ENCODE results near the gene NTRK3. TPM values are rescaled to one million over a fixed set of nuclear protein-coding genes. Genes with fewer than 3 reads are reported as not detected.

Gene NTRK3
- total RNA-seq, 1 experiment from 2014 or later: not detected

DNA sequence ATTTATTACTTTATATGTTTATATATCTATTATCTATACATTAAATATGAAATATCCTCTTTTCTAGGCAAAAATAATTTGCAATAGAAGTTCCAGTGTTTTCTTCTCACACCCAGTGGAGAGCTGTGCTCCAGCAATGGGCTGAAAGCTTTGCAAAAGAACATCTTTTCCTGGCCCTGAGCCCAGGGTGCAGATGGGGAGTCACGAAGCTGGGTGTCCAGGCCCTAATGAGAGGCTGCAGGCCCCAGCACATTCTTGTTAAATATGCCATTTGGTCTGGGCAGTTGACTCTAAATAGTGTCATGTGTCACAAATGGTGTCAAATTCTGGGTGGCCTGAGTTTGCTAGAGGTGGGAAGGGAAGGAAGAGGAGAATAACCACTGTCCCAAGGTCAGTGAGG lies 5.7 kb downstream of the NTRK3 start:
- Mint-ChIP-seq H3K4me1 (ENCODE audit: low read depth, unreplicated experiment) (no peaks in the 10 kb centered on the region), H3K36me3 (ENCODE audit: insufficient read depth, unreplicated experiment) (peaks cover 6% of the 10 kb centered on the region), H3K27ac (ENCODE audit: unreplicated experiment) (no peak overlapping the region), H3K9me3 (ENCODE audit: low read depth, unreplicated experiment) (no peaks in the 10 kb centered on the region), H3K4me3 (ENCODE audit: low read depth, unreplicated experiment) (no peak overlapping the region), H3K27me3 (ENCODE audit: unreplicated experiment) (peaks cover 56% of the 10 kb centered on the region)
- no TSS peak for BruUV-seq (replicated peaks)
- TF ChIP-seq CTCF (IDR thresholded peaks at IDR 0.05; ENCODE audit: unreplicated experiment): no peak
- no peak for DNase-seq
- CTCF ChIA-PET: no interaction called here
- intact Hi-C loops (cut with micrococcal nuclease; ENCODE audit: unreplicated experiment): no loop called here

DNA sequence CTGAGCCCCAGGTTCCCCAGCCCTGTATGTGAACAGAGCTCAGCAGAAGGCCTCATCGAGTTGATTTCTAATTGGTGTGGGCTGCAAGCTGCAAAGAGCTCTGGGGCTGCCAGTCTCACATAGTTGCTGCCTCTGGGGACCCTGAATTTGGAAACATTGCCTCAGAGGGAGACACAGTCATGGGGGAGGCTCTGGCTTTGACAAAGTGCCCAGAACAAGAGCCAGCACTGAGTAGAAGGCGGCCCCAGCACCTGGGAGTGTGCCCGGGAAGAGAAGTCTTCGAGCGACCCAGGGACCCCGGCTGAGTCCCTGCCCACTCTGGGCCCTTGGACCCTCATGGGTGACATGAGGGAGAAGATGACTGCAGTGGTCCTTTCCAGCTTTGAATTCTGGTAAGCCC lies 7.3 kb downstream of the NTRK3 start:
- Mint-ChIP-seq H3K27me3 (ENCODE audit: unreplicated experiment) (peaks cover 54% of the 10 kb centered on the region), H3K4me1 (ENCODE audit: low read depth, unreplicated experiment) (no peaks in the 10 kb centered on the region), H3K36me3 (ENCODE audit: insufficient read depth, unreplicated experiment) (peaks cover 6% of the 10 kb centered on the region), H3K4me3 (ENCODE audit: low read depth, unreplicated experiment) (no peak overlapping the region), H3K27ac (ENCODE audit: unreplicated experiment) (no peak overlapping the region), H3K9me3 (ENCODE audit: low read depth, unreplicated experiment) (no peaks in the 10 kb centered on the region)
- CTCF ChIA-PET: no interaction called here
- TF ChIP-seq CTCF (IDR thresholded peaks at IDR 0.05; ENCODE audit: unreplicated experiment): no peak
- DNase-seq: no peak
- BruUV-seq (replicated peaks): no TSS peak
- intact Hi-C loops (cut with micrococcal nuclease; ENCODE audit: unreplicated experiment): loop anchor here (5.0 kb wide), 1 partner anchor 1332 kb away; no protein-coding TSS in a partner anchor

GRCh38 chr15:88247914-88248313 lies 8.6 kb downstream of the NTRK3 start:
- no peak overlapping the region for H3K4me3 Mint-ChIP-seq (ENCODE audit: low read depth, unreplicated experiment)
- no peaks in the 10 kb centered on the region for H3K9me3 Mint-ChIP-seq (ENCODE audit: low read depth, unreplicated experiment)
- H3K4me1 Mint-ChIP-seq (ENCODE audit: low read depth, unreplicated experiment): no peaks in the 10 kb centered on the region

DNA sequence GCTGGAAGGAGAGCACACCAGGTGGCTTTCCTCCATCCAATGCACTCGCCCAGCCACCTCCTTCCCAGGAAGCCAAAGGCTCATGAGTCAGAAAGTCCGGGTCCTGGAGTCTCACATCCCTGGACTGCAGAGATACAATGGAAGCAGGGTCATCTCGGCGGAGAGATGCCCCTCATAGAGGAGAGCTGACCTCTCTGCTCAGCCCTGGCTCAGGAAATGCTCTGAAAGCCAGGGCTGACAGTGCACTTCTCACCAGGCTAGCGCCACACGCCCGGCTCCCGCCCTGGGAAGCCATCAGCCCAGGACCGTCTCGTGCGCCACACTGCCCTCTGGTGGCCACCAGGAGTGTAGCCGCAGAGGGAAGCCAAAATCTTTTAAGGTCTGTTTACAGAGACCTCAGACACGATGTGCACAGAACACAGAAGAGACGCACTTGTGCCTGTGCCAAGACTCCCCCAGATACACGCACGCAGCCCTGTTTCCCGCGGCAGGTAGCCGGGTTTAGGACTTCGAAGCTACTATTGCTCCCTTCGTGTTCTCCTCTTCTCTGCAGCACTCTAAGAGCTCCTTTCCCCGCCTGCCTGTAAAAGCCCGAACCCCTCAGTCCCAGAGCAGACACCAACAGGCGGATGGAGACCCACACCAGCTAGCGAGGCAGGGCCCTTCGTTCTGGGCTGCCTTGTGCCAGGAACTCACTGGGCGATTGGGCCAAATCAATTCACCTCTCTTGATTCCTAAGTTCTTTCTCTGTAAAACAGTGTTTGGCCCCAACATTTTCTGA lies 9.7 kb downstream of the NTRK3 start:
- no peak overlapping the region for H3K27ac Mint-ChIP-seq (ENCODE audit: unreplicated experiment)
- intact Hi-C loops (cut with micrococcal nuclease; ENCODE audit: unreplicated experiment): loop anchor here (2.0 to 5.0 kb wide), 2 partner anchors 1330 to 1622 kb away; no protein-coding TSS in a partner anchor
- peak; percentile 85 for DNase-seq
- H3K4me3 Mint-ChIP-seq (ENCODE audit: low read depth, unreplicated experiment): no peak overlapping the region
- TF ChIP-seq CTCF (IDR thresholded peaks at IDR 0.05; ENCODE audit: unreplicated experiment): peak; percentile 90
- peaks cover 6% of the 10 kb centered on the region for H3K36me3 Mint-ChIP-seq (ENCODE audit: insufficient read depth, unreplicated experiment)
- no peaks in the 10 kb centered on the region for H3K4me1 Mint-ChIP-seq (ENCODE audit: low read depth, unreplicated experiment)
- no TSS peak for BruUV-seq (replicated peaks)
- CTCF ChIA-PET: interaction anchor here (1.1 kb wide), 1 partner anchor 8 kb away, joined by 3 read pairs; no protein-coding TSS in a partner anchor
- peaks cover 54% of the 10 kb centered on the region for H3K27me3 Mint-ChIP-seq (ENCODE audit: unreplicated experiment)
- H3K9me3 Mint-ChIP-seq (ENCODE audit: low read depth, unreplicated experiment): no peaks in the 10 kb centered on the region

More at GRCh38 chr15:88247914-88248313, 8.6 kb downstream of the NTRK3 start:
- CTCF ChIA-PET: interaction anchor here (0.9 to 1.1 kb wide), 2 partner anchors 9 to 13 kb away, joined by 3 read pairs; no protein-coding TSS in a partner anchor
- intact Hi-C loops (cut with micrococcal nuclease; ENCODE audit: unreplicated experiment): loop anchor here (2.0 to 5.0 kb wide), 2 partner anchors 1331 to 1623 kb away; no protein-coding TSS in a partner anchor
- Mint-ChIP-seq H3K27ac (ENCODE audit: unreplicated experiment) (no peak overlapping the region), H3K27me3 (ENCODE audit: unreplicated experiment) (peaks cover 46% of the 10 kb centered on the region), H3K36me3 (ENCODE audit: insufficient read depth, unreplicated experiment) (peaks cover 6% of the 10 kb centered on the region)
- BruUV-seq (replicated peaks): no TSS peak
- no peak for DNase-seq
- TF ChIP-seq CTCF (IDR thresholded peaks at IDR 0.05; ENCODE audit: unreplicated experiment): no peak
